GM21737 (cell line): ENCODE data around the gene SEMA3B.
"Not testable (repeated sequence)": the region's sequence is repeated elsewhere in the genome, so short reads cannot be mapped to it uniquely, and the experiment has no call there.

Source experiments
- ATAC-seq: cut with Tn5 transposase; IDR thresholded peaks from one replicate; pipeline ENCODE4 v1.9.1; 2021; ENCODE audit warnings: mild to moderate bottlenecking, moderate library complexity; ENCODE audit not compliant: unreplicated experiment

Gene SEMA3B

GRCh38 chr3:50312041-50312440, 43.1 kb downstream of the SEMA3B start:
- not testable (repeated sequence) for ATAC-seq

- no peak for ATAC-seq
Observed at GRCh38 chr3:50314342-50314741, 45.4 kb downstream of the SEMA3B start.

DNA sequence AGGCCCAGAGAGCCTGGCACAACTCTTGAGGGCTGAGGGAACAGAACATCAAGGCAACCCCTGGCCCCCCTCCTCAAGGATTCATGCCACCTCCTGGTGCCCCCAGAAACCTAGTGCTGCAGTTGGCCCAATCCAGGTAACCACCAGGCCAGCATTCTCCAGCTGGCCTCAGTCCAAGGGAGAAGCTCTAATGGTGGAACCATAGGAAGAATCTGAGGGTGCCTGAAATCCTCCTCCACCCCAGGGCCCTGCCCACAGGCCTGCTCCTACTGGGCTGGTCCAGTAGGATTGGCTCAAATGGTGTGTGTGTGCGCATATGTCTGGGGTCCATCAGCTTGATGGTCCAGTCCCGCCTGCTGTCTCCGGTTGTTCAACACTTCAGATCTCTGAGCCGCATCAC, 45.9 kb downstream of the SEMA3B start:
- no peak for ATAC-seq

DNA sequence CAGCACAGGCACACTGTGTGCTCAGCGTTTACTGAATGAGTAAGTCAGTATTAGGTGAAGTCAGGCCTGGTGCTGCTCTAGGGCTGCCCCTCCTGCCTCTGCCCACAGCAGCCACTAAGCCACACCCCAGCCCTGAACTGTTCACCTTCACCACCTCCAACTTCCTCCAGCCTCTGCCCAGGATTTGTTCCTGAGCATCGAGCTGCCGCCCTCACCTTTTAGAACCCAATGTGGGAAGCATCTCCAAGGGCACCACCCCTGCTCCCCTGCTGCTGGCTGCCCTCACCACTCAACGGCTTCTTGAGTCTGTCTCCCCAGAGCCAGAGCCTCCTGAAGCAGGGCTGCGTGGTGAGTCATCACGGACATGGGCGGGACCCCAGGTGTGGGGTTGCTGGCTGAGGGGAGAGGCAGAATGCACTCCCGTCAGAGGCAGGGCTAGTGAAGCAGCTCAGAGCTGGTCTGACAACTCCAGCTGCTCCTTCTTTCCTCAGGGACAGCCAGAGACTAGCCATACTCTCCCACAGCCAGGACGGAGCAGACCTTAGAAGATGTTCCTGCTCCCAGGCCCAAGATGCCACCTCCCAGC, 47.8 kb downstream of the SEMA3B start:
- ATAC-seq, result no peak

- ATAC-seq, result no peak
Observed at GRCh38 chr3:50317300-50317699, 48.4 kb downstream of the SEMA3B start.

GRCh38 chr3:50318163-50318562, 49.2 kb downstream of the SEMA3B start:
- ATAC-seq, result no peak

DNA sequence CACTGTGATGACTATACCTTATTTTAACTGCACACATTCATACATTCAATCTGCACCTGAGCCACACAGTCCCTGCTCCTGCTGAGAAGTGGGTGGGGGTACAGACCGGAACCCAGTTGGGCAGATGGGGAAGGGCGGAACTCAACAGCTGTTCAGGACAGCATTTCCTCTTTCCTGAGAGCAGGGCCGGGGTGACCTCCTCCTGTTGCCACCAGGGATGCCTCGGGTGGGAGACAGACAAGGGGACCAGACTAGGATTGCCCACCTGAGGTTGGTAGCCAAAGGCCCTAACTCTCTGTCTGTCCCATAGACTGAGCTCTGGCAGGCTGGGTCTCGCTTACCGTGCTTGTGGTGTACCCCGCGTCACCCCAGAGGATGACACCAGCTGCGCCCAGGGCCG, 49.7 kb downstream of the SEMA3B start:
- ATAC-seq, result no peak

GRCh38 chr3:50319181-50319893, 50.4 kb downstream of the SEMA3B start:
- ATAC-seq, result no peak

GRCh38 chr3:50319894-50320625, 51.1 kb downstream of the SEMA3B start:
- ATAC-seq, result no peak

- ATAC-seq, result peak; percentile 45
Observed at GRCh38 chr3:50320853-50321335, 51.9 kb downstream of the SEMA3B start.

DNA sequence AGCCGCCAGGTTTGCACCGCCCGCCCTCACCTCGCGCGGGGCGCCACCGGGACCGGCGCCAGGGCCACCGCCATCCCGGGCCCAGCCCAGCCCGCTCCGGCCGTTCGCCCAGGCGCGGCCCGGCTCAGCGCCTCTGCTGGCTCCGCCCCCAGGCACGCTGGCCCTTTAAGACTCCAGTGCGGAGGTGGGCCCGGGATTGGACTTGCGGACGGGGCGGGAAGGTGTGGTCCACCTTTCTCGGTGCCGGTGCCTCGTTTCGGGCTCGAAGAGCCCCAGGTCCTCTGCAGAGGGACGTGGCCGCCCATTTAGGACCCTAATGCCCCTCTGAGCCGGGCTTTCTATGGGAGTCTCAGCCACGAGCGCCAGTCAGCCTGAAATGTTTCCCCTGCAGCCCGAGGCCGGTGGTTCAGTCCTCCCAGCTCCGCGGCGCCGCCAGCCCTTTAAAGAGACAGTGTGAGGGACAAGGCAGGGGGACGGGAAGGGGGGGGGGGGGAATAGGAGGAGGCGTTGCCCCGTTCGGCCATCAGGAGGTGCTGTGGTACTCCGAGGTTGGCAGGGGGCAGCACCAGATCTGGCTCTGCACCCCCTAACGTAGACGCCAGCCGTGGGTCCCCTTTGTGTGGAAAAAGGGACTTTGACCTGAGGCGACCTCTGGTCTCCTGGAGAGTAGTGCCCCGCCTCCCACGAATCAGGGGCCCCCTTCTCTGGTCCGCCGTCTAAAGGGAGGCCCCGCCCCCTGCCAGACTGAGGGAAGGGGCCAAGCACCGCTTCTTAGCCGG, 52.6 kb downstream of the SEMA3B start:
- ATAC-seq, result peak; percentile 65

- no peak for ATAC-seq
Observed at GRCh38 chr3:50322115-50322385, 53.1 kb downstream of the SEMA3B start.

GRCh38 chr3:50322386-50323091, 53.6 kb downstream of the SEMA3B start, which contains the start of gene HYAL2:
HYAL2 (minus strand) TSS chr3:50322745; CDS start chr3:50320489, 2,256 bp downstream.
- no peak for ATAC-seq

DNA sequence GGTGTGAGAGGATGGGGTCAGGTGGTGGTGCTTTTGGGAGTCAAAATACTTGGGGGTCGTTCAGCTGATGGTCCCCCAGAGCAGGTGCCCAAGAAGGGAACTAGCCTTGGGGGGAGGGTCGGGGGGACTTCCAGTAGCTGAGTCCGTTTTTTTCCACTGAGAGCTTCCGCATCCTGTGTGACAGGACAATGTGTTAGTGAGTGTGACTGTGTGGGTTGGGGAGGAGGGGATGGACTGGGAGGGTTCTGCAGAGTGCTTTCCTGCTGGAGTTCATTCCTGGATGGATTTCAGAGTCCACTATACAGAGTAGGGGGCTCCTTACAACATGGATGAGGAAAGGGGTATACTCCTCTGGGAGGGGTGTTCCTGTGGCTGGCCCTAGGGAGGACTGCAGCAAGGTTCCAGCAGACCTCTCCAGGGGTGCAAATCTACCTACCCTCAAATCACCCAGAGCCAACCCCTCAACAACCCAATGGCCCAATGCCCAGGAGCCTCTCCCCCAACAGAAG, 54.2 kb downstream of the SEMA3B start:
- no peak for ATAC-seq

DNA sequence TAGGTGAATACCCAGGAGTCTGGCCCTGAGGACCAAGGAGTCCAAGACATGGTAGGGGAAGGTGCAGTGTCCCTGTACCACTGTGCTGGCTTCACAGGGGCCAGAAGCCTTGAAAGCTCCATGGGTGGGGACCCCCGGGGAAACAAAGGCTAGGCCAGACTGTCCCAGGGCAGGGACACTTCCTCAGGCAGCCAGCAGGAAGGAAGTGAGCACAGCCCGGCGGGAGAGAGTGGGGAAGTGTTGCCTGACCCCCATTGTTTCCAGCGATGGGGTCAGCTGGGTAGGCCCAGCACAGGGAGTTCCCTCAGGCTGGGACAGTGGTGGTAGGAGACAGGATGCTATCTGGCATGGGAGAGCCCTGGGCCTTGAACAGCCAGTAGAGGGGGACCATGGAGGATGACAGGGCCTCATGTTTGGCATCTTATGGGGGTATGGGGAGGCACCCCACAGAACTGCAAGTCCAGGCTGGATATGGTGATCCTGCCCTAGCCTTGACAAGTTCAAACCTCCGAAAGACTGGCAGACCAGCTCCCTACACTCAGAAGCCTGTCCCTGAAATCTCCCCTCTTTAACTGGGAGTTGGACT, 54.8 kb downstream of the SEMA3B start:
- no peak for ATAC-seq

DNA sequence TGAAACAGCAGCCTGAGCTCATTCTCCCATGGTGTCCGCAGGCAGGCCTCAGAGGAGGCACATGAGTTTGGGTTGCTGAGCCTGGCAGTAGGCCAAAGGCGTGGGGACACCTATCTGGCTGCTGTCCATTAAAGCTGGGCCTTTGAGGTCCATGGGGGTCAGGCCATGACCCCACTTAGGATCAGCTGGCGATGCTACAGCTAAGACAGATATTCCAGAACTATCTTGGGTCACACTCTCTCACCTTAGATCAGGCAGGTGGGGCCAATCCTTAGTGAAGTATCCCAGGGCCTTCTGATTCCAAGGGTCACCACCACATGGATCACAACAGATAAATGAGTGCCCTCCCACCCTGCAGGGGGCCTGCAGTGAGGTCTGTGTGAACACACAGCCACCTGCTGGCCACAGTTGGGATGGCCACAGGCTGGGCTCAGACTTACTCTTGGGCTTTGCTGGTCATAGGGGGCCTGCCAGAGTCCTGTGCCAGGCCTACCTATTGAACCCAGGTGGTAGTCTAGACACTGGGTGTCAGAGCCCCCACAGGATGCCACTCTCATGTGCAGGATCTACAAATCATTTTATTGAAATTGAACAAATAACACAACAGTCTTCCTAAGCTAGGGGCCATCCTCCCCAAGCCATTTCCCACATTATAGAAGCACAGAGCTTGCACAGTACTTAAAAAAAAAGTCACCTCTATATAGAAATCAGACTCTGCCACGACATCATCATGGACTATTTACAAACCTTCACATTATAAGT, 55.6 kb downstream of the SEMA3B start:
- ATAC-seq, result no peak

DNA sequence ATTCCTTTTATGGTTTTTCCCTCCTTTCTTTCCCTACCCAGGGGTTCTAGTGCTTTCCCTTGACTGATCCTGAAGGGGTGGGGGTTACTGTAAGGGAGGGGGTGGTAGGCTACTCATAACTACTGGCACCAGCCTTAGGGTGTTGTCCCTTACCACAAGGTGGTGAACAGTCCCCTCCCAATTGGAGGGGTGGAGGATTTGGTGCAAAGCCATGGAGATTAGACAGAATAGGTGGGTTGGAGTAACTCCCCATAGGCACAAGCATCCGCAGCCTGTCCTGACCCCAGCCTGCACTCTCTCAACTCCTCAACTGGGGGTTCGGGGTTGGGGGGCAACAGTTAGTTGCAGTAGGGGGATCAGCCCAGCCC, 56.1 kb downstream of the SEMA3B start:
- no peak for ATAC-seq

GRCh38 chr3:50325497-50326181, 56.7 kb downstream of the SEMA3B start:
- ATAC-seq, result no peak

DNA sequence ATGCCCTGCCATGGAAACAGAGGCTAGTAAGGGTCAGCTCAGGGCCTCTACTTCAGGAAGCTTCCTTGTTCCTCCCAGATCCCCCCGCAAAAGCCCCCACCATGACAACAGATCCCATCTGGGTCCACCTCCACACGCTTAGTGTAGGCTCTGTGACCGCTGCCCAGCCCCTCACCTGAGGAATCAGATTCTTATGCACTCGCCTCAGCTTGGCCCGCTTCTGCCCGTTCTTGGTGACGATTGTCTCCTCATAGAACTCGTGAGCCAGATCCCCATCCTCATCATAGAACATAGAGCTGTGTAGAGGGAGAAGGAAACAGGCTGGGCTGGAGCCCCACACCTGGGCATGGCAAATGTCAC, 57.2 kb downstream of the SEMA3B start:
- ATAC-seq, result no peak
